Erythroblast (primary cell): ENCODE data around the gene AHRR.

Experiments used
- GATA1 ChIP-seq: IDR thresholded peaks from 2 replicates; pipeline ENCODE4 v1.6.1; 2011; ENCODE audit warnings: low read depth, mild to moderate bottlenecking, control low read depth, low read length, moderate library complexity
- POLR2A ChIP-seq: IDR thresholded peaks from 2 replicates; pipeline ENCODE4 v1.6.1; 2011; ENCODE audit warnings: mild to moderate bottlenecking, low read length

DNA sequence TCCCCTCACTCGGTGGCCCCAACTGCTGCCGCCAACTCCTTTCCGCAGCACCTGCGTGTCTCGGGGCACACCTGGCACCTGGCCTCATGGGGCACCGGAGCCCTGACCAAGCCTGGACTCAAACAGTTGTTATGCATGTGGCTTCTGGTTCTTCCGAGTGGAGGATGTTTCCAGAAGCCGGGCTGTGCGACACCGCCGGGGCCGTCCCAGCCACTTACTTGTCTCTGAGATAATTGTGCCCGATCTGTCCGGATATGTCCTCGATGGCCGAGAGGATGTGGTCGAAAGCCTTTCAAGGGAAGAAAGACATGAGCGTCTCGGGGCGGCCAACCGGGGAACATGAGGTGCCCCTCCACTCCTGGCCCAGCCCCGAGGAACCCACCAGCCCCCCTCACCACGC lies 159.8 kb downstream of the AHRR start:
- TF ChIP-seq POLR2A: no peak
- no peak for TF ChIP-seq GATA1
